ENCODE results near the gene ABLIM1.

GRCh38 chr10:114697061-114697598 is 39.1 kb upstream of the ABLIM1 start:
- TF ChIP-seq EP300 (IDR thresholded peaks at IDR 0.05; ENCODE audit: borderline replicate concordance) (no peak; the same call in 1 of the 2 replicates), YY1 (IDR thresholded peaks at IDR 0.05; ENCODE audit: low read depth) (no peak), RAD21 (IDR thresholded peaks at IDR 0.05; ENCODE audit: low read depth) (no peak), EGR1 (IDR thresholded peaks at IDR 0.05) (0 out of 2 replicates have a peak, but pooled peaks have one; percentile 7), ZBTB7A (IDR thresholded peaks at IDR 0.05; ENCODE audit: low read depth) (0 out of 2 replicates have a peak, but pooled peaks have one; percentile 53), TCF12 (IDR thresholded peaks at IDR 0.05; ENCODE audit: low read depth) (peak; percentile 50; the same call in 1 of the 2 replicates), MAX (IDR thresholded peaks at IDR 0.05) (peak; percentile 60), REST (IDR thresholded peaks at IDR 0.05; ENCODE audit: low read depth) (no peak), TAF1 (IDR thresholded peaks at IDR 0.05; ENCODE audit: low read depth) (no peak)

Data from Ishikawa (cell line).